Transverse colon (tissue), 4 donors: Measurements from ENCODE around the gene CHEK2. TPM values are rescaled to one million over a fixed set of nuclear protein-coding genes. Genes with fewer than 3 reads are reported as not detected.

Experiments
- DNase-seq: peaks from one replicate; pipeline ENCODE4 v3.0.0-alpha.2; 2019
- H3K27ac ChIP-seq, 4 donors: fragments of 200-600 bp; sonication (generic); 2 replicates each; pipeline ENCODE4 v1.5.1; 2016 to 2018; ENCODE audit warnings: inconsistent platforms in 4 of 4
- H3K27me3 ChIP-seq: fragments of 200-600 bp; sonication (generic); 2 replicates; pipeline ENCODE4 v1.5.1; 2017; ENCODE audit warnings: inconsistent platforms
- H3K36me3 ChIP-seq, 4 donors: fragments of 200-600 bp; sonication (generic); 2 replicates each; pipeline ENCODE4 v1.5.1; 2017 to 2019; ENCODE audit warnings: inconsistent platforms in 4 of 4
- H3K4me1 ChIP-seq, 4 donors: fragments of 200-600 bp; sonication (generic); 2 replicates each; pipeline ENCODE4 v1.5.1; 2017 to 2020; ENCODE audit warnings: inconsistent platforms in 4 of 4
- H3K4me3 ChIP-seq, 4 donors: fragments of 200-600 bp; sonication (generic); 1 replicate in 1 of 4; 2 replicates in 3 of 4; pipeline versions ENCODE4 v1.5.1 to v1.6.1; 2017 to 2019; ENCODE audit warnings: inconsistent platforms in 4 of 4
- H3K9me3 ChIP-seq, 2 donors: fragments of 200-600 bp; sonication (generic); 2 replicates each; pipeline ENCODE4 v1.5.1; 2017 to 2019; ENCODE audit warnings: inconsistent platforms in 2 of 2
- CTCF ChIP-seq, 5 experiments: fragments of 200-600 bp in 3 of 5; fragments of 450-650 bp in 2 of 5; sonication (generic) in 3 of 5; IDR thresholded peaks; 1 replicate in 2 of 5; 2 replicates in 3 of 5; pipeline ENCODE4 v1.5.1; 2016 to 2017; ENCODE audit warnings: antibody characterized with exemption in 5 of 5, inconsistent platforms in 3 of 5, mild to moderate bottlenecking in 2 of 5, moderate library complexity in 1 of 5
- EP300 ChIP-seq: sonication (generic); formaldehyde crosslinking; IDR thresholded peaks from one replicate; pipeline ENCODE4 v1.6.1; 2017; ENCODE audit warnings: antibody characterized with exemption, low read depth
- POLR2A ChIP-seq: fragments of 450-650 bp; IDR thresholded peaks from one replicate; pipeline ENCODE4 v1.6.1; 2016; ENCODE audit warnings: antibody characterized with exemption, mild to moderate bottlenecking, moderate library complexity
- POLR2AphosphoS5 ChIP-seq, 3 donors: sonication (generic); formaldehyde crosslinking; IDR thresholded peaks; one replicate each; pipeline ENCODE4 v1.6.1; 2016; ENCODE audit warnings: antibody characterized with exemption in 3 of 3
- WGBS, 2 donors: methylation state at CpG; one replicate each; pipeline ENCODE4 v1.1.5; 2018; ENCODE audit warnings: low coverage in 1 of 2; 5-methylcytosine and 5-hydroxymethylcytosine counted together
- in situ Hi-C, 4 donors: fragments of 200-750 bp; cut with MboI; loops; one replicate each; pipeline versions ENCODE4 v1.15.0 to v1.15.1; 2017; ENCODE audit warnings: low sequenced_read_pairs in 3 of 4, low pct_ligation_motif_present in 1 of 4, low pct_unique_long_range_greater_than_20kb in 1 of 4
- intact Hi-C: fragments of 100-400 bp; cut with DNase I; formaldehyde crosslinking; loops from one replicate; pipeline ENCODE4 v1.15.1; 2023; ENCODE audit warnings: low total_unique reads
- total RNA-seq, 4 donors: library from RNA; depleted of rRNA; stranded (reverse); fragments of >200 nt; gene quantifications; one replicate each; pipeline ENCODE4 v1.1.0, GENCODE V29; 2016

CHEK2 gene
- total RNA-seq, 4 donors from 2014 or later: 6.6 to 12.1 (median 10.8) TPM; not detected in 1

- WGBS, 2 donors: 96% methylated on average over 3 of the region's 3 CpGs; no CpG with 5 or more reads in 1 of the 2 donors
- H3K9me3 ChIP-seq: no peaks in the 10 kb centered on the region
- H3K4me3 ChIP-seq: no peak overlapping the region
- H3K36me3 ChIP-seq: no peaks in the 10 kb centered on the region
- no peaks in the 10 kb centered on the region for H3K27me3 ChIP-seq
- TF ChIP-seq POLR2AphosphoS5 (IDR thresholded peaks at IDR 0.05) (no peak), EP300 (no peak), POLR2A (no peak), CTCF (IDR thresholded peaks at IDR 0.05) (no peak)
- DNase-seq: no peak
- H3K27ac ChIP-seq: no peak overlapping the region
- no peaks in the 10 kb centered on the region for H3K4me1 ChIP-seq
- in situ Hi-C loops: no loop called here
- intact Hi-C loops: no loop called here
Measured at GRCh38 chr22:28656181-28656580, 85.4 kb downstream of the CHEK2 start.

GRCh38 chr22:28650463-28650862 is 91.2 kb downstream of the CHEK2 start:
- H3K4me1 ChIP-seq: no peaks in the 10 kb centered on the region
- TF ChIP-seq EP300 (no peak), POLR2AphosphoS5 (IDR thresholded peaks at IDR 0.05) (no peak), CTCF (IDR thresholded peaks at IDR 0.05) (no peak), POLR2A (no peak)
- in situ Hi-C loops (no loop called here), intact Hi-C loops (no loop called here)
- no peak overlapping the region for H3K4me3 ChIP-seq
- H3K36me3 ChIP-seq: no peaks in the 10 kb centered on the region
- DNase-seq: no peak
- H3K9me3 ChIP-seq: no peaks in the 10 kb centered on the region
- H3K27me3 ChIP-seq: no peaks in the 10 kb centered on the region
- no peak overlapping the region for H3K27ac ChIP-seq

GRCh38 chr22:28648792-28649191 is 92.8 kb downstream of the CHEK2 start:
- DNase-seq: no peak
- 71 to 90% methylated on average over 1 to 4 of the region's 4 CpGs for WGBS, 2 donors
- Histone ChIP-seq H3K36me3 (no peaks in the 10 kb centered on the region), H3K27ac (no peak overlapping the region), H3K9me3 (no peaks in the 10 kb centered on the region), H3K4me3 (no peak overlapping the region), H3K4me1 (no peaks in the 10 kb centered on the region), H3K27me3 (no peaks in the 10 kb centered on the region)
- no peak for TF ChIP-seq CTCF (IDR thresholded peaks at IDR 0.05)
- no peak for TF ChIP-seq POLR2AphosphoS5 (IDR thresholded peaks at IDR 0.05)
- TF ChIP-seq POLR2A: no peak
- TF ChIP-seq EP300: no peak
- in situ Hi-C loops (no loop called here), intact Hi-C loops (no loop called here)

GRCh38 chr22:28647216-28647615 is 94.4 kb downstream of the CHEK2 start:
- TF ChIP-seq POLR2AphosphoS5 (IDR thresholded peaks at IDR 0.05) (no peak), EP300 (no peak), CTCF (IDR thresholded peaks at IDR 0.05) (no peak), POLR2A (no peak)
- 92 to 100% methylated on average over 3 of the region's 3 CpGs for WGBS, 2 donors
- intact Hi-C loops: no loop called here

More at GRCh38 chr22:28647216-28647615, 94.4 kb downstream of the CHEK2 start:
- Histone ChIP-seq H3K9me3 (no peaks in the 10 kb centered on the region), H3K4me1 (no peaks in the 10 kb centered on the region), H3K36me3 (no peaks in the 10 kb centered on the region), H3K27ac (no peak overlapping the region), H3K4me3 (no peak overlapping the region), H3K27me3 (no peaks in the 10 kb centered on the region)
- no peak for DNase-seq
- in situ Hi-C loops: no loop called here
